ENCODE data around the gene MICALL2. TPM values are rescaled to one million over a fixed set of nuclear protein-coding genes. Genes with fewer than 3 reads are reported as not detected.

Gene MICALL2
- total RNA-seq, 6 experiments from 2014 or later, result 8.2 to 23.8 (median 13.6) TPM

- WGBS (ENCODE audit: insufficient coverage, low coverage, low lambda C conversion rate, missing lambda C conversion rate), result 100% methylated on average over 2 of the region's 20 CpGs
- Histone ChIP-seq H3K9me3 (no peaks in the 10 kb centered on the region), H3K4me3 (no peak overlapping the region), H3K36me3 (peaks cover 0 to 5% (median under 1%) of the 10 kb centered on the region in 4 donors), H3K27ac (no peak overlapping the region), H3K27me3 (no peaks in the 10 kb centered on the region), H3K4me1 (no peaks in the 10 kb centered on the region)
- TF ChIP-seq POLR2A (IDR thresholded peaks at IDR 0.05), result no peak
- TF ChIP-seq, protein P1, sequence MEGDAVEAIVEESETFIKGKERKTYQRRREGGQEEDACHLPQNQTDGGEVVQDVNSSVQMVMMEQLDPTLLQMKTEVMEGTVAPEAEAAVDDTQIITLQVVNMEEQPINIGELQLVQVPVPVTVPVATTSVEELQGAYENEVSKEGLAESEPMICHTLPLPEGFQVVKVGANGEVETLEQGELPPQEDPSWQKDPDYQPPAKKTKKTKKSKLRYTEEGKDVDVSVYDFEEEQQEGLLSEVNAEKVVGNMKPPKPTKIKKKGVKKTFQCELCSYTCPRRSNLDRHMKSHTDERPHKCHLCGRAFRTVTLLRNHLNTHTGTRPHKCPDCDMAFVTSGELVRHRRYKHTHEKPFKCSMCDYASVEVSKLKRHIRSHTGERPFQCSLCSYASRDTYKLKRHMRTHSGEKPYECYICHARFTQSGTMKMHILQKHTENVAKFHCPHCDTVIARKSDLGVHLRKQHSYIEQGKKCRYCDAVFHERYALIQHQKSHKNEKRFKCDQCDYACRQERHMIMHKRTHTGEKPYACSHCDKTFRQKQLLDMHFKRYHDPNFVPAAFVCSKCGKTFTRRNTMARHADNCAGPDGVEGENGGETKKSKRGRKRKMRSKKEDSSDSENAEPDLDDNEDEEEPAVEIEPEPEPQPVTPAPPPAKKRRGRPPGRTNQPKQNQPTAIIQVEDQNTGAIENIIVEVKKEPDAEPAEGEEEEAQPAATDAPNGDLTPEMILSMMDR (IDR thresholded peaks at IDR 0.05), result no peak
- intact Hi-C loops (cut with DNase I), result no loop called here
- DNase-seq (no peak), ATAC-seq (no peak)
These were observed 16.7 kb downstream of the MICALL2 start for GRCh38 chr7:1442355-1443124.

DNA sequence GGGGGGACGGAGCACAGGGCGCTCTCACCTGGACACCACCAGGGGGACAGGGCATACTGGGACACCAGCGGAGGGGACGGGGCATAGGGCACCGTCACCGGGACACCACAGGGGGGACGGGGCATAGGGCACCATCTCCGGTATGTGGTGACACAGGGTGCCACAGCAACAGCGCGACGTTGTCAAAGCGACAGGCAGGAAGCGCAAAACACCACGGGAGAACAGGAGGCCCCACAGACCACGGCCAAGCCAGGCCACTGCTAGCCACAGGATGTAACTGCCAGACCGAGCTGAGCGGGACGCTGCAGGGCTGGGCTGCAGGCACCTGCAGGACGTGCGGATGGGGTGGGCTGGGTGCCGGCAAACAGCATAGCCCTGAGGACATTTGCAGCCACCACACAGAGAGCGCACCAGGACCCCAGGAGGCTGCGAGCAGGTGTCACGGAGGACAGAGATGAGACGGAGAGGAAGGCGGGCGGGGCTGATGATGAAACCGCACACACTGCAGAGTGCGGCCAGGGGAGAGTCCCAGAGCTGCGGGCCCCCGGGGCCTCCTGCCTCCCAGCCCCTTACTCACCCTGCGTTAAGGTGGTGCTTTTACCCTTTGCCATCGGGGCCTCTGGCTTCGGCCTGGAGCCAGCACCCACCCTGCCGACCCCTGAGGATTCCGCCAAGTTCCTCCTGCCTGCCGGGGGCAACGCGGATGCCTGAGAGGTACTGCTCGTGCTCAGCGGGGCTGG is 17.5 kb downstream of the MICALL2 start:
- intact Hi-C loops (cut with DNase I), result no loop called here
- no peaks in the 10 kb centered on the region for H3K9me3 ChIP-seq
- no peak overlapping the region for H3K4me3 ChIP-seq
- H3K36me3 ChIP-seq, result peaks cover 0 to 5% (median under 1%) of the 10 kb centered on the region in 4 donors
- ATAC-seq (no peak), DNase-seq (no peak)
- no peaks in the 10 kb centered on the region for H3K4me1 ChIP-seq
- WGBS (ENCODE audit: insufficient coverage, low coverage, low lambda C conversion rate, missing lambda C conversion rate), result 80% methylated on average over 15 of the region's 41 CpGs
- H3K27me3 ChIP-seq, result no peaks in the 10 kb centered on the region
- TF ChIP-seq, protein P1 (IDR thresholded peaks at IDR 0.05), result no peak
- no peak for TF ChIP-seq POLR2A (IDR thresholded peaks at IDR 0.05)
- H3K27ac ChIP-seq, result no peak overlapping the region

DNA sequence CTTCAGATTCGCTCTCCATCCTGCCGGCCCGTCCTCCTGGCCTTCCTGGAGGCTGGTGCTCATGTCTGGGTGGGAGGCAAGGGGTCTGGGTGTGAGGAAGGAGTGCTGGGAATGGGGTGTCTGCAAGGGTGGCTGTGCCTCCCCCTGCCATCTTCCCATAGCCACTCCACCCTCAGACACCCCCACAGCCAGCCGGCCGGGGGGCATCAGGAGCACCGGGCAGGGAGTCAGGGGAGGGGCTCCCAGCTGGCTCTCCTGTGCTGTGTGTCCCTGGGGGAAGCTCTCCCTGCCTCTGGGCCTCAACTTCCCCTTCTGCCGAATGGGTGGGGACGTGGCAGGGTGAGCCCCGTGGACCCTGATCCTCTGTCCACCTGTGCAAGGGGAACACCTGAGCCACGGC is 18.6 kb downstream of the MICALL2 start:
- Histone ChIP-seq H3K4me1 (no peaks in the 10 kb centered on the region), H3K9me3 (no peaks in the 10 kb centered on the region), H3K27me3 (no peaks in the 10 kb centered on the region), H3K27ac (no peak overlapping the region), H3K36me3 (peaks cover 0 to 5% (median under 1%) of the 10 kb centered on the region in 4 donors), H3K4me3 (no peak overlapping the region)
- DNase-seq (no peak), ATAC-seq (no peak)
- intact Hi-C loops (cut with DNase I), result no loop called here
- TF ChIP-seq, protein P1 (IDR thresholded peaks at IDR 0.05), result no peak
- no peak for TF ChIP-seq POLR2A (IDR thresholded peaks at IDR 0.05)
- WGBS (ENCODE audit: insufficient coverage, low coverage, low lambda C conversion rate, missing lambda C conversion rate), result 100% methylated on average over 3 of the region's 10 CpGs

- Histone ChIP-seq H3K36me3 (peaks cover 0 to 5% (median under 1%) of the 10 kb centered on the region in 4 donors), H3K4me3 (no peak overlapping the region), H3K9me3 (no peaks in the 10 kb centered on the region), H3K4me1 (no peaks in the 10 kb centered on the region), H3K27ac (no peak overlapping the region), H3K27me3 (no peaks in the 10 kb centered on the region)
- TF ChIP-seq, protein P1 (IDR thresholded peaks at IDR 0.05), result peak in 2 of 4 donors; percentile 31 to 44
- no peak for TF ChIP-seq POLR2A (IDR thresholded peaks at IDR 0.05)
- ATAC-seq (peak; percentile 28 to 53 (median 37)), DNase-seq (no peak)
- intact Hi-C loops (cut with DNase I), result no loop called here
- 13% methylated on average over 1 of the region's 31 CpGs for WGBS (ENCODE audit: insufficient coverage, low coverage, low lambda C conversion rate, missing lambda C conversion rate)
These were observed 19.6 kb downstream of the MICALL2 start for GRCh38 chr7:1439373-1440363.

Data from right lobe of liver (tissue), 6 donors.